ENCODE data around the gene KRTAP2-4. TPM values are rescaled to one million over a fixed set of nuclear protein-coding genes. Genes with fewer than 3 reads are reported as not detected.

Gene KRTAP2-4
- total RNA-seq, 1 experiment from 2014 or later, result not detected

DNA sequence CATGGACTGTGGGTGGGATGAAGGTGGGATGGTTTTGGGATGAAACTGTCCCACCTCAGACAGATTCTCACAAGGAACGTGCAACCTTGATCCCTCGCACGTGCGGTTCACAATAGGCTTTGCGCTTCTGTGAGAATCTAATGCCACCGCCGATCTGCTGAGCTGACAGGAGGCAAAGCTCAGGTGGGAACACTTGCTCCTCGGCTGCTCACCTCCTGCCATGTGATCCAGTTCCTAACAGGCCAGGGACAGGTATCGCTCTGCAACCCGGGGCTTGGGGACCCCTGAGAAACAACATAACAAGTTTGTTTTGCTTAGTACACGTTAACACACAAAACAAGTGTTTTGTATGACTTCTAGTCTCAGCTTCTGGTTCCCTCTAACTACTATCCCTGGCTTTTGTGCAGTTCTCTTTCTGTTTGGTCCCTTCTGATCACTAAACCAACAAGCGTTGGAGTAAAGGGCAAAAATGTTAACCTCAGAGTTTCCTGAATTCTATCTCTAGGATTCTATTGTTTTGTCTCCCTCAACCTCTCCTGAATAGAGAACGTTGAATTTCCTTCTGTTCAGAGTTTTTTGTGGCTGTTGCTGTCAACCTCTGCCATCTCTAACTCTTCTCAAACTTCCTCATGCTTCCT is 49.0 kb downstream of the KRTAP2-4 start:
- DNase-seq, result no peak
- TF ChIP-seq EZH2 (IDR thresholded peaks at IDR 0.05; ENCODE audit: low read depth), result no peak
- TF ChIP-seq, protein P1, sequence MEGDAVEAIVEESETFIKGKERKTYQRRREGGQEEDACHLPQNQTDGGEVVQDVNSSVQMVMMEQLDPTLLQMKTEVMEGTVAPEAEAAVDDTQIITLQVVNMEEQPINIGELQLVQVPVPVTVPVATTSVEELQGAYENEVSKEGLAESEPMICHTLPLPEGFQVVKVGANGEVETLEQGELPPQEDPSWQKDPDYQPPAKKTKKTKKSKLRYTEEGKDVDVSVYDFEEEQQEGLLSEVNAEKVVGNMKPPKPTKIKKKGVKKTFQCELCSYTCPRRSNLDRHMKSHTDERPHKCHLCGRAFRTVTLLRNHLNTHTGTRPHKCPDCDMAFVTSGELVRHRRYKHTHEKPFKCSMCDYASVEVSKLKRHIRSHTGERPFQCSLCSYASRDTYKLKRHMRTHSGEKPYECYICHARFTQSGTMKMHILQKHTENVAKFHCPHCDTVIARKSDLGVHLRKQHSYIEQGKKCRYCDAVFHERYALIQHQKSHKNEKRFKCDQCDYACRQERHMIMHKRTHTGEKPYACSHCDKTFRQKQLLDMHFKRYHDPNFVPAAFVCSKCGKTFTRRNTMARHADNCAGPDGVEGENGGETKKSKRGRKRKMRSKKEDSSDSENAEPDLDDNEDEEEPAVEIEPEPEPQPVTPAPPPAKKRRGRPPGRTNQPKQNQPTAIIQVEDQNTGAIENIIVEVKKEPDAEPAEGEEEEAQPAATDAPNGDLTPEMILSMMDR (conservative IDR thresholded peaks at IDR 0.05), result no peak
- BruUV-seq (replicated peaks), result no TSS peak
- Histone ChIP-seq H3K4me2 (no peak overlapping the region), H3K27ac (no peak overlapping the region), H3K27me3 (ENCODE audit: insufficient read depth, low read depth) (no peaks in the 10 kb centered on the region), H3K9me2 (ENCODE audit: insufficient read depth) (no peaks in the 10 kb centered on the region), H3K4me3 (no peak overlapping the region), H4K20me1 (ENCODE audit: insufficient read depth) (no peaks in the 10 kb centered on the region), H3F3A (ENCODE audit: insufficient read depth, low read depth) (peaks cover 40% of the 10 kb centered on the region), H2AFZ (no peak overlapping the region), H3K9me3 (ENCODE audit: insufficient read depth, low read depth) (peaks cover 7% of the 10 kb centered on the region; the same call in 1 of the 2 replicates), H3K79me2 (ENCODE audit: low read depth) (no peaks in the 10 kb centered on the region), H3K36me3 (ENCODE audit: low read depth) (no peaks in the 10 kb centered on the region), H3K4me1 (replicated peaks; ENCODE audit: insufficient read depth) (peaks cover 65% of the 10 kb centered on the region)
- ChIA-PET CTCF (no interaction called here), POLR2A (ENCODE audit: unreplicated experiment) (no interaction called here)
- intact Hi-C loops (cut with micrococcal nuclease; ENCODE audit: unreplicated experiment), result no loop called here

DNA sequence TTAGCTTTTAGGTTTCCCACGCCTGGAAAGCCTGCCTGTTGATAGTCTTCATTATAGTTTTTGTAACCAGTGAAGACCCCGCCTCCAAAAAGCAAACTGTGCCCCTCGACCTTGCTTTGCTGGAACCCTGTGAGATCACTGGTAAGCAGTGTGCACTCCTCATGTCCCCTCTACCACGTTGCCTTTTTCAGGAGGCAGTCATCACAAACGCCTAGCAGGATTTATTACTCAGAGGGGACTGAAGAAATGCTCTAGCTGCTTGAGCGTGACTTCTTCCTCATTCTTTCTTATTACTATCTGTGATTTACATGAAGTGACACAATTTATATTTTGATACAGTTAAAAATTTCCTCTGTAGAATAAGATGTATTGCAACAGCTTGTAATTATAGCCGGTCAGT is 50.2 kb downstream of the KRTAP2-4 start:
- H3K9me2 ChIP-seq (ENCODE audit: insufficient read depth), result no peaks in the 10 kb centered on the region
- DNase-seq, result no peak
- H3K79me2 ChIP-seq (ENCODE audit: low read depth), result no peaks in the 10 kb centered on the region
- BruUV-seq (replicated peaks), result no TSS peak
- intact Hi-C loops (cut with micrococcal nuclease; ENCODE audit: unreplicated experiment), result no loop called here
- H4K20me1 ChIP-seq (ENCODE audit: insufficient read depth), result no peaks in the 10 kb centered on the region
- H3K27me3 ChIP-seq (ENCODE audit: insufficient read depth, low read depth), result no peaks in the 10 kb centered on the region
- no peak overlapping the region for H3K27ac ChIP-seq
- H3K4me2 ChIP-seq, result no peak overlapping the region
- peaks cover 59% of the 10 kb centered on the region for H3K4me1 ChIP-seq (replicated peaks; ENCODE audit: insufficient read depth)
- H3K9me3 ChIP-seq (ENCODE audit: insufficient read depth, low read depth), result no peaks in the 10 kb centered on the region
- peaks cover 28% of the 10 kb centered on the region for H3F3A ChIP-seq (ENCODE audit: insufficient read depth, low read depth)
- H2AFZ ChIP-seq, result no peak overlapping the region
- CTCF ChIA-PET, result no interaction called here
- H3K4me3 ChIP-seq, result no peak overlapping the region
- POLR2A ChIA-PET (ENCODE audit: unreplicated experiment), result no interaction called here
- no peak for TF ChIP-seq EZH2 (IDR thresholded peaks at IDR 0.05; ENCODE audit: low read depth)
- TF ChIP-seq, protein P1 (conservative IDR thresholded peaks at IDR 0.05), result no peak
- no peaks in the 10 kb centered on the region for H3K36me3 ChIP-seq (ENCODE audit: low read depth)

Other genes starting within 250 kb of the KRTAP2-4 start
- gene KRT10, start 243.3 kb downstream of the KRTAP2-4 start, total RNA-seq (2021), result 22.5 and 49.4 TPM in 2 replicates
- gene KRT12, start 198.7 kb downstream of the KRTAP2-4 start, total RNA-seq (2021), result not detected in 2 replicates
- not detected in 2 replicates for gene KRT20, start 180.6 kb downstream of the KRTAP2-4 start, total RNA-seq (2021)
- not detected in 2 replicates for gene KRT23, start 128.2 kb downstream of the KRTAP2-4 start, total RNA-seq (2021)
- gene KRT39, start 98.9 kb downstream of the KRTAP2-4 start, total RNA-seq (2021), result not detected in 2 replicates
- gene KRT40, start 81.6 kb downstream of the KRTAP2-4 start, total RNA-seq (2021), result not detected in 2 replicates
- gene KRTAP3-3, start 71.7 kb downstream of the KRTAP2-4 start, total RNA-seq (2021), result not detected in 2 replicates
- not detected in 2 replicates for gene KRTAP3-2, start 66.0 kb downstream of the KRTAP2-4 start, total RNA-seq (2021)
- not detected in 2 replicates for gene KRTAP3-1, start 56.8 kb downstream of the KRTAP2-4 start, total RNA-seq (2021)
- gene KRTAP1-5, start 38.7 kb downstream of the KRTAP2-4 start, total RNA-seq (2021), result not detected in 2 replicates
- not detected in 2 replicates for gene KRTAP1-4, start 35.7 kb downstream of the KRTAP2-4 start, total RNA-seq (2021)
- not detected in 2 replicates for gene KRTAP1-3, start 31.0 kb downstream of the KRTAP2-4 start, total RNA-seq (2021)
- not detected in 2 replicates for gene KRTAP1-1, start 24.4 kb downstream of the KRTAP2-4 start, total RNA-seq (2021)
- gene KRTAP2-1, start 18.6 kb downstream of the KRTAP2-4 start, total RNA-seq (2021), result not detected in 2 replicates
- gene KRTAP2-2, start 10.6 kb downstream of the KRTAP2-4 start, total RNA-seq (2021), result not detected in 2 replicates
- gene KRTAP2-3, start 5.8 kb downstream of the KRTAP2-4 start, total RNA-seq (2021), result 0.57 TPM in 1 of 2 replicates, not detected in the other
- gene KRTAP4-7, start 18.3 kb upstream of the KRTAP2-4 start, total RNA-seq (2021), result not detected in 2 replicates
- not detected in 2 replicates for gene KRTAP4-8, start 32.3 kb upstream of the KRTAP2-4 start, total RNA-seq (2021)
- gene KRTAP4-16, start 36.3 kb upstream of the KRTAP2-4 start, total RNA-seq (2021), result not detected in 2 replicates
- gene KRTAP4-9, start 39.5 kb upstream of the KRTAP2-4 start, total RNA-seq (2021), result not detected in 2 replicates
- not detected in 2 replicates for gene KRTAP4-11, start 52.5 kb upstream of the KRTAP2-4 start, total RNA-seq (2021)
- not detected in 2 replicates for gene KRTAP4-12, start 58.3 kb upstream of the KRTAP2-4 start, total RNA-seq (2021)
- not detected in 2 replicates for gene KRTAP4-6, start 74.7 kb upstream of the KRTAP2-4 start, total RNA-seq (2021)
- not detected in 2 replicates for gene KRTAP4-5, start 83.9 kb upstream of the KRTAP2-4 start, total RNA-seq (2021)
- gene KRTAP4-4, start 94.9 kb upstream of the KRTAP2-4 start, total RNA-seq (2021), result not detected in 2 replicates
- gene KRTAP4-3, start 102.3 kb upstream of the KRTAP2-4 start, total RNA-seq (2021), result not detected in 2 replicates
- not detected in 2 replicates for gene KRTAP4-2, start 112.3 kb upstream of the KRTAP2-4 start, total RNA-seq (2021)
- not detected in 2 replicates for gene KRTAP4-1, start 119.0 kb upstream of the KRTAP2-4 start, total RNA-seq (2021)
- gene KRTAP9-1, start 124.0 kb upstream of the KRTAP2-4 start, total RNA-seq (2021), result not detected in 2 replicates
- gene KRTAP9-2, start 160.8 kb upstream of the KRTAP2-4 start, total RNA-seq (2021), result not detected in 2 replicates
- not detected in 2 replicates for gene KRTAP9-3, start 166.6 kb upstream of the KRTAP2-4 start, total RNA-seq (2021)
- gene KRTAP9-8, start 172.1 kb upstream of the KRTAP2-4 start, total RNA-seq (2021), result not detected in 2 replicates
- not detected in 2 replicates for gene KRTAP9-4, start 183.8 kb upstream of the KRTAP2-4 start, total RNA-seq (2021)
- gene KRTAP9-9, start 189.5 kb upstream of the KRTAP2-4 start, total RNA-seq (2021), result not detected in 2 replicates
- not detected in 2 replicates for gene KRTAP9-6, start 199.5 kb upstream of the KRTAP2-4 start, total RNA-seq (2021)
- not detected in 2 replicates for gene KRTAP9-7, start 209.8 kb upstream of the KRTAP2-4 start, total RNA-seq (2021)
- not detected in 2 replicates for gene KRTAP29-1, start 237.0 kb upstream of the KRTAP2-4 start, total RNA-seq (2021)
- gene KRTAP16-1, start 243.4 kb upstream of the KRTAP2-4 start, total RNA-seq (2021), result not detected in 2 replicates
- gene KRTAP17-1, start 249.8 kb upstream of the KRTAP2-4 start, total RNA-seq (2021), result not detected in 2 replicates